ENCODE data around the gene BAHCC1.

GRCh38 chr17:81380131-81380530 is 15.1 kb upstream of the BAHCC1 start:
- TF ChIP-seq CTCF (IDR thresholded peaks at IDR 0.05; ENCODE audit: low read depth, low read length), result no peak
- TF ChIP-seq EZH2phosphoT487 (IDR thresholded peaks at IDR 0.05; ENCODE audit: low read depth), result no peak

Data from OCI-LY3 (cell line).